Sigmoid colon (tissue), 7 donors: ENCODE data around the gene PNPT1. TPM values are rescaled to one million over a fixed set of nuclear protein-coding genes. Genes with fewer than 3 reads are reported as not detected.

Experiments
- DNase-seq: peaks from one replicate; pipeline ENCODE4 v3.0.0-alpha.2; 2019
- H3K27ac ChIP-seq, 4 donors: fragments of 200-600 bp; sonication (generic); one replicate each; pipeline ENCODE4 v1.5.1; 2016 to 2019; ENCODE audit warnings: mild to moderate bottlenecking in 1 of 4
- H3K27me3 ChIP-seq, 3 donors: fragments of 200-600 bp; sonication (generic); one replicate each; pipeline ENCODE4 v1.5.1; 2019; ENCODE audit warnings: mild to moderate bottlenecking in 1 of 3
- H3K36me3 ChIP-seq, 4 donors: fragments of 200-600 bp; sonication (generic); one replicate each; pipeline ENCODE4 v1.5.1; 2016 to 2019
- H3K4me1 ChIP-seq, 4 donors: fragments of 200-600 bp; sonication (generic); one replicate each; pipeline ENCODE4 v1.5.1; 2017 to 2019
- H3K4me3 ChIP-seq, 4 donors: fragments of 200-600 bp; sonication (generic); one replicate each; pipeline ENCODE4 v1.5.1; 2017 to 2019; ENCODE audit warnings: mild to moderate bottlenecking in 2 of 4, moderate library complexity in 1 of 4
- H3K9me3 ChIP-seq, 4 donors: fragments of 200-600 bp in 3 of 4; sonication (generic) in 3 of 4; one replicate each; pipeline versions ENCODE4 v1.5.1 to v1.6.1; 2013 to 2019
- CTCF ChIP-seq, 4 experiments: fragments of 450-650 bp in 3 of 4; fragments of 200-600 bp in 1 of 4; IDR thresholded peaks; one replicate each; pipeline ENCODE4 v1.5.1; 2016 to 2019; ENCODE audit warnings: antibody characterized with exemption in 4 of 4, mild to moderate bottlenecking in 3 of 4, moderate library complexity in 2 of 4
- EP300 ChIP-seq, 4 donors: sonication (generic); formaldehyde crosslinking; IDR thresholded peaks; one replicate each; pipeline ENCODE4 v1.6.1; 2017; ENCODE audit warnings: antibody characterized with exemption in 4 of 4
- POLR2A ChIP-seq, 2 donors: fragments of 450-650 bp; IDR thresholded peaks; one replicate each; pipeline ENCODE4 v1.6.1; 2016; ENCODE audit warnings: antibody characterized with exemption in 2 of 2, mild to moderate bottlenecking in 2 of 2, moderate library complexity in 2 of 2
- POLR2AphosphoS5 ChIP-seq, 4 donors: sonication (generic); formaldehyde crosslinking; IDR thresholded peaks; one replicate each; pipeline ENCODE4 v1.6.1; 2017; ENCODE audit warnings: antibody characterized with exemption in 4 of 4
- WGBS, 2 donors: extraction: QIAGEN DNeasy Blood & Tissue Kit; methylation state at CpG; one replicate each; pipeline ENCODE4 v1.1.7; 2013; 5-methylcytosine and 5-hydroxymethylcytosine counted together
- intact Hi-C: fragments of 100-400 bp; cut with DNase I; formaldehyde crosslinking; loops from one replicate; pipeline ENCODE4 v1.15.1; 2023
- polyA plus RNA-seq, 3 donors: library from polyadenylated mRNA; stranded (reverse); fragments of 200-250 nt; gene quantifications; one replicate each; pipeline ENCODE4 v1.2.3, GENCODE V29; 2013
- total RNA-seq, 4 donors: library from RNA; depleted of rRNA; stranded (reverse); fragments of >200 nt; gene quantifications; one replicate each; pipeline ENCODE4 v1.1.0, GENCODE V29; 2016
- donor health status: healthy with polysubstance abuse.
- donor health status: Bipolar disorder and iron deficiency.
- donor health status: healthy.

Gene PNPT1
- total and polyA plus RNA-seq, 7 donors, result 3.0 to 17.5 (median 11.7) TPM

- H3K4me3 ChIP-seq, result no peak overlapping the region
- DNase-seq, result no peak
- no peaks in the 10 kb centered on the region for H3K4me1 ChIP-seq
- no peaks in the 10 kb centered on the region for H3K27me3 ChIP-seq
- no peak overlapping the region for H3K27ac ChIP-seq
- peaks cover 0 to 91% (median 12%) of the 10 kb centered on the region in 4 donors for H3K36me3 ChIP-seq
- intact Hi-C loops, result no loop called here
- H3K9me3 ChIP-seq, result no peaks in the 10 kb centered on the region
- TF ChIP-seq POLR2AphosphoS5 (IDR thresholded peaks at IDR 0.05) (no peak), EP300 (IDR thresholded peaks at IDR 0.05) (no peak), CTCF (IDR thresholded peaks at IDR 0.05) (no peak), POLR2A (IDR thresholded peaks at IDR 0.05) (no peak)
Observed at GRCh38 chr2:55668956-55669355, 24.7 kb downstream of the PNPT1 start.

DNA sequence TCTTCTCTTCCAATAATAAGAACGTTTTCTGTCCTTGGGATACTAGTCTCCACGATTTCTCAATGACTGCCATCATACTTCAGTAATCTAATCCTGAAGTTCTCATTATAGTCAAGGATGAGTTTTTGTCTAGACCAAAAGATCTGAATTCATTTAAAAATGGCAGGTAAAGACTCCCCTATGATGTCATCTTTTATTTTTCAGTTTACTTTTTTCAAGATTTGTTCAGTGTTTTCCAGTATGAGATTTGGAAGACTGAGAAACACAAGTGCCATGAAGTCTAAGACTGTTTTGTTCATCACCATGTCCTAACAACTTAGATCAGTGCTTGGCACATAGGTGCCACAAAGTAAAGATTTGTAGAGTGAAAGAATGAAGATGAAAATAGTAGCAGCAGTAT, 40.4 kb downstream of the PNPT1 start:
- peaks cover 0 to 56% (median 16%) of the 10 kb centered on the region in 4 donors for H3K36me3 ChIP-seq
- TF ChIP-seq POLR2A (IDR thresholded peaks at IDR 0.05), result no peak

DNA sequence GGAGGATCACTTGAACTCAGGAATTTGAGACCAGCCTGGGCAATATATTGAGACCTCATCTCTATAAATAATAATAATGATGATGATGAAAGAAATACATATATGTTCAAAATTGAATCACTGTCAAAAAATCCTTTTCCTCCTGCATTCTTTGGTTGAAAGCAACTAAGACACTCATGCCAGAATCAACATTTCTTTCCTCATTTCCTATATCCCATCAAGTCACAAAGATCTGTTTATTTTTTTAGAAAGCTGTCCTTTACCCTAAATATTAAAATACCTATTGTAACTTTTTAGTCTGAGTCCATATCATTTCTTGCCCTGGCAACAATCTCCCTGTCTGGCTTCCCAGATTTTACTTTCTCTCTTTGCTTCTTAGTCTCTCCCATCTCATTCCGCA, 44.4 kb downstream of the PNPT1 start:
- Histone ChIP-seq H3K27ac (no peak overlapping the region), H3K36me3 (peaks cover 3 to 63% (median 13%) of the 10 kb centered on the region in 4 donors), H3K27me3 (no peaks in the 10 kb centered on the region), H3K4me3 (no peak overlapping the region), H3K4me1 (peaks cover 0 to 6% (median 0%) of the 10 kb centered on the region in 4 donors), H3K9me3 (no peaks in the 10 kb centered on the region)
- DNase-seq, result no peak
- 95 to 98% methylated on average over 1 of the region's 1 CpG for WGBS, 2 donors
- intact Hi-C loops, result no loop called here
- TF ChIP-seq CTCF (IDR thresholded peaks at IDR 0.05) (no peak), EP300 (IDR thresholded peaks at IDR 0.05) (no peak), POLR2A (IDR thresholded peaks at IDR 0.05) (no peak), POLR2AphosphoS5 (IDR thresholded peaks at IDR 0.05) (no peak)

More for the DNA sequence above, 40.4 kb downstream of the PNPT1 start:
- no peaks in the 10 kb centered on the region for H3K9me3 ChIP-seq
- H3K4me1 ChIP-seq, result no peaks in the 10 kb centered on the region
- H3K4me3 ChIP-seq, result no peak overlapping the region
- intact Hi-C loops, result no loop called here
- 93 to 94% methylated on average over 2 of the region's 2 CpGs for WGBS, 2 donors
- H3K27ac ChIP-seq, result no peak overlapping the region
- no peaks in the 10 kb centered on the region for H3K27me3 ChIP-seq
- no peak for DNase-seq

- Histone ChIP-seq H3K4me1 (no peaks in the 10 kb centered on the region), H3K27ac (no peak overlapping the region), H3K4me3 (no peak overlapping the region), H3K27me3 (no peaks in the 10 kb centered on the region), H3K36me3 (peaks cover 0 to 93% (median 8%) of the 10 kb centered on the region in 4 donors), H3K9me3 (no peaks in the 10 kb centered on the region)
- WGBS, 2 donors, result 95 to 98% methylated on average over 3 of the region's 3 CpGs
- intact Hi-C loops, result no loop called here
- DNase-seq, result no peak
- TF ChIP-seq EP300 (IDR thresholded peaks at IDR 0.05) (no peak), POLR2AphosphoS5 (IDR thresholded peaks at IDR 0.05) (no peak), CTCF (IDR thresholded peaks at IDR 0.05) (no peak), POLR2A (IDR thresholded peaks at IDR 0.05) (no peak)
Observed at GRCh38 chr2:55636831-55637230, 56.8 kb downstream of the PNPT1 start.

DNA sequence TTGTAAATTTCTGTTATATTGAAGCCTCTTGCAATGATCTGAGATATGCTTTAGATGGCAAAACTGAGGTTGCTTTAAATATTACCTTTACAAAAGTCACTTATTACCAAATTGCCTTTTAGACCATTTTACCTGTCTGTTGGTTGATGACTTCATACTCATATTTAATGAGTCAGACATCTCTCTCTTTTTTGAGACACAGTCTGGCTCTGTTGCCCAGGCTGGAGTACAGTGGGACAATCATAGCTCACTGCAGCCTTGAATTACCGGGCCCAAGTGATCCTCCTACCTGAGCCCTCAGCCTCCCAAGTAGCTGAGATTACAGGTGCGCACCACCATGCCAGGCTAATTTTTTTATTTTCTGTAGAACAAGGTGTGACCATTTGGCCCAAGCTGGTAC, 64.7 kb downstream of the PNPT1 start:
- TF ChIP-seq EP300 (IDR thresholded peaks at IDR 0.05) (no peak), CTCF (IDR thresholded peaks at IDR 0.05) (no peak), POLR2AphosphoS5 (IDR thresholded peaks at IDR 0.05) (no peak), POLR2A (IDR thresholded peaks at IDR 0.05) (no peak)
- Histone ChIP-seq H3K27ac (no peak overlapping the region), H3K27me3 (no peaks in the 10 kb centered on the region), H3K4me1 (no peaks in the 10 kb centered on the region), H3K9me3 (no peaks in the 10 kb centered on the region), H3K4me3 (no peak overlapping the region), H3K36me3 (peaks cover 0 to 23% (median 0%) of the 10 kb centered on the region in 4 donors)
- 73 to 87% methylated on average over 2 of the region's 2 CpGs for WGBS, 2 donors
- DNase-seq, result no peak
- intact Hi-C loops, result no loop called here
